Raji (cell line): ENCODE measurements around the gene HOXC10.

ENCODE experiments used
- POLR2A ChIP-seq: IDR thresholded peaks from 2 replicates; pipeline ENCODE4 v1.6.1; 2011; ENCODE audit warnings: low read depth, low read length, control low read depth; ENCODE audit not compliant: insufficient read depth

HOXC10 gene

GRCh38 chr12:53984901-53985691, at the start of gene HOXC10:
Gene HOXC10 (plus strand): TSS chr12:53985146. CDS start chr12:53985260, 114 bp downstream.
- no peak for TF ChIP-seq POLR2A

- TF ChIP-seq POLR2A, result no peak
Observed at GRCh38 chr12:53935383-53936341, 49.3 kb upstream of the HOXC10 start.

DNA sequence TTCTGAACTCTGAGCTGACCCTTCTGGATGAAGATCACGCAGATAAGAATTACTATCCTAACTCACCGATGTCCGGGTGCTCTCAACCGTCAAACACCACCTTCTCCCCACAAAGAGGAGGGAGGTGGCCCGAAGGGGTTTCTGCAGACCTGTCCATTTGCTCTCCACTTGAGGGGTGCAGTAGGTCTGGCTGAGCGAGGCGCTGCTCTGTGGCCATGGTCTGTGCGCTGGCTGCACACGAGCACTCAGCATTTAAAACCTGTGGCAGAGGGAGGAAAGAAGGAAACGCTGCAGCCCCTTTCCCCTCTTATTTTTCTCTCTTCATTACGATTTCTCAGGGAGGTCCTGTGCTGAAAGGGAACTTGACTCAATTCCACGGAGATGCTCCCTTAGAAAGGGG, 47.8 kb upstream of the HOXC10 start:
- TF ChIP-seq POLR2A, result no peak

- no peak for TF ChIP-seq POLR2A
Observed at GRCh38 chr12:53937596-53938325, 47.2 kb upstream of the HOXC10 start.

DNA sequence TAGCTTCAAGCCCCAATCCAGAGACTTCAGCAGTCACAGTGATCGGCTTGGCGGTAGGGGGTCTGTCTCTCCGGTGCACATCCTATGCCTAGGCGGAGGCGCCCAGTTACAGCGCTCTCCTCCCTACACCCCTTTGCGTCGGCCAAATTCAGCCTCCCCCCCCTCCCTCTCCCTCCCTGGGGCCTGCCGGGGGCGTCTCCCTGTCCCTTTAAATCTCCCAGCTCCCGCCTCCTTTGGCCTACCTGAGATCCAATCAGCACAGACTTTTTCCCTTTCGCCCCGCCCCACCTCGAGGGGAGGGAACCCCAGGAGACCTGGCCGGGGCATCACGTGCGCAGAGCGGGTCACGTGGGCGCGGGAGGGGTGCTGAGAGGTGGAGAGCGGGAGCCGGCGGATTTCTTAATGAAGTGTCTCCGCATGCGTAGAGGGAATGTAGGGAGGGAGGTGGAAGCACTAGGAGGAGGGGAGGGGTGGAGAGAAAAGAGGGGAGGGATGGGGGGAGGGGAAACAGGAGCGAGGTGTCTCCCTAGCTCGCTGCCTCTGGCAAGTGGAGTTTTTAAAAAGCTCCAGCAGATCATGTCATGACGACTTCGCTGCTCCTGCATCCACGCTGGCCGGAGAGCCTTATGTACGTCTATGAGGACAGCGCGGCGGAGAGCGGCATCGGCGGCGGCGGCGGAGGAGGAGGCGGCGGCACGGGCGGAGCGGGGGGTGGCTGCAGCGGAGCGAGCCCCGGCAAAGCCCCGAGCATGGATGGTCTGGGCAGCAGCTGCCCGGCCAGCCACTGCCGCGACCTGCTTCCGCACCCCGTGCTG, 46.4 kb upstream of the HOXC10 start, which contains the start of gene HOXC13:
TSS of gene HOXC13 (plus strand) at position 506 of the 815 bp plus-strand sequence. CDS start at position 582, 76 bp downstream.
- no peak for TF ChIP-seq POLR2A

- no peak for TF ChIP-seq POLR2A
Observed at GRCh38 chr12:53939141-53940108, 45.5 kb upstream of the HOXC10 start.

GRCh38 chr12:53940443-53941014, 44.4 kb upstream of the HOXC10 start:
- TF ChIP-seq POLR2A, result no peak

DNA sequence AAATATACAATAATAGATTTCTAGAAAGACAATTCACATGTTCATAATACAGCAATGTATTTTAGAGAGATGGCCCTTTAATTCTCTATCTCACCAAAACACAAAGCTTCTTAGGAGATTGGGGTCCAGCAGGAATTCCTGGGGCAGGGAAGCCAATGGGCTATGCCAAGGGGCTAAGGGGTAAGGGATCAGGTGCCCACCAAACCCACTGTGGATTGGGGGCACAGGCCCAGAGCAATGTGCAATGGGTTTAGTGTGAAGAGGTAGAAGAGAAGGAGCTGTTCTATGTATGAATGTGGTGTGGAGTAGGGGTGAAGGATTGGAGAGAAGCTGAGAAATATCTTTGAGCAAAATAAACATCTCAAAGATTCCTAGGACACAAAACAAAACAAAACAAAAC, 43.8 kb upstream of the HOXC10 start:
- no peak for TF ChIP-seq POLR2A

- no peak for TF ChIP-seq POLR2A
Observed at GRCh38 chr12:53941750-53942149, 43.2 kb upstream of the HOXC10 start.

GRCh38 chr12:53942467-53942997, 42.4 kb upstream of the HOXC10 start:
- TF ChIP-seq POLR2A, result no peak

DNA sequence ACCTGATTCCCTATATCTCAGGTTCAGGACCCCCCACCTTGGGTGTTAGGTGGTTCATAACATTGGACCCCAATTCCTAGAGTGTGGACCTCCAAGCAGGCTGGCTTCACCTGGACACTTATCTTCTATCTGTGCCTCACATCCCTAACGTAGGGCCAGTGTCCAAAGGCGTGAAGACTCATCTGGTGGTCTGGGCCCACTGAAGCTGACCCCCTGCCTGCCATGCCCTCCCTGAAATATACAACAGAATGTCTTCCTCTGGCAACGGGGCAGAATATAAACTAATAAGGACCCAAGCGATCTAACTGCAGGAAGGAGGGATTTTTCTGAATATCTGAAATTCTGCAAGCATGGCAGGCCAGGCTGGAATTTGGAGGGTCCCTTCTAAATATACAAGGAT, 40.7 kb upstream of the HOXC10 start:
- no peak for TF ChIP-seq POLR2A
